Astrocyte (in vitro differentiated cells and primary cell): ENCODE results near the gene TCAIM. TPM values are rescaled to one million over a fixed set of nuclear protein-coding genes. Genes with fewer than 3 reads are reported as not detected.

Experiments used
- DNase-seq: peaks from one replicate; pipeline ENCODE4 v3.0.0-alpha.2; 2010; ENCODE audit warnings: low read depth
- FAIRE-seq: peaks from 2 replicates; lab custom pipeline; 2011; peaks lifted over from hg19 to GRCh38; lab: Jason Lieb, UNC
- H2AFZ ChIP-seq: 2 replicates; pipeline ENCODE4 v1.6.0; 2012; ENCODE audit warnings: low read depth, low read length, inconsistent platforms
- H3K27ac ChIP-seq: 2 replicates; pipeline ENCODE4 v1.5.1; 2011; ENCODE audit warnings: low read depth, low read length, inconsistent platforms
- H3K27me3 ChIP-seq: 2 replicates; pipeline ENCODE4 v1.6.0; 2011; ENCODE audit warnings: low read length, inconsistent platforms; ENCODE audit not compliant: insufficient read depth
- H3K36me3 ChIP-seq: 2 replicates; pipeline ENCODE4 v1.5.1; 2011; ENCODE audit warnings: low read length, inconsistent platforms; ENCODE audit not compliant: insufficient read depth
- H3K4me1 ChIP-seq: 2 replicates; pipeline ENCODE4 v1.5.1; 2011; ENCODE audit warnings: low read length, inconsistent platforms; ENCODE audit not compliant: insufficient read depth
- H3K4me2 ChIP-seq: 2 replicates; pipeline ENCODE4 v1.6.0; 2012; ENCODE audit warnings: low read length, inconsistent platforms
- H3K4me3 ChIP-seq: 2 replicates; pipeline ENCODE4 v1.5.1; 2011; ENCODE audit warnings: low read depth, mild to moderate bottlenecking, low read length, inconsistent platforms; ENCODE audit not compliant: insufficient read depth
- H3K79me2 ChIP-seq: 2 replicates; pipeline ENCODE4 v1.6.0; 2012; ENCODE audit warnings: mild to moderate bottlenecking, low read length, inconsistent platforms; ENCODE audit not compliant: insufficient read depth
- H3K9ac ChIP-seq: 2 replicates; pipeline ENCODE4 v1.6.0; 2012; ENCODE audit warnings: mild to moderate bottlenecking, low read length, inconsistent platforms
- H3K9me3 ChIP-seq: 2 replicates; pipeline ENCODE4 v1.5.1; 2012; ENCODE audit warnings: low read depth, mild to moderate bottlenecking, low read length, inconsistent platforms; ENCODE audit not compliant: insufficient read depth
- H4K20me1 ChIP-seq: 2 replicates; pipeline ENCODE4 v1.6.0; 2012; ENCODE audit warnings: low read length, inconsistent platforms; ENCODE audit not compliant: insufficient read depth
- H3K27ac Mint-ChIP-seq: one replicate; pipeline ENCODE4 v1.8.0; 2021; ENCODE audit warnings: mild to moderate bottlenecking, mixed read lengths; ENCODE audit not compliant: unreplicated experiment
- H3K27me3 Mint-ChIP-seq: one replicate; pipeline ENCODE4 v1.8.0; 2021; ENCODE audit warnings: low read depth, mixed read lengths; ENCODE audit not compliant: unreplicated experiment
- H3K36me3 Mint-ChIP-seq: one replicate; pipeline ENCODE4 v1.8.0; 2021; ENCODE audit warnings: low read depth, mixed read lengths; ENCODE audit not compliant: unreplicated experiment
- H3K4me1 Mint-ChIP-seq: one replicate; pipeline ENCODE4 v1.8.0; 2021; ENCODE audit warnings: low read depth, mixed read lengths; ENCODE audit not compliant: unreplicated experiment
- H3K4me3 Mint-ChIP-seq: one replicate; pipeline ENCODE4 v1.8.0; 2021; ENCODE audit warnings: mild to moderate bottlenecking, moderate library complexity, mixed read lengths; ENCODE audit not compliant: unreplicated experiment
- H3K9me3 Mint-ChIP-seq: one replicate; pipeline ENCODE4 v1.8.0; 2021; ENCODE audit warnings: mild to moderate bottlenecking, mixed read lengths; ENCODE audit not compliant: unreplicated experiment
- EZH2 ChIP-seq: IDR thresholded peaks from 2 replicates; pipeline ENCODE4 v1.6.1; 2012; ENCODE audit warnings: mild to moderate bottlenecking, low read length, inconsistent platforms; ENCODE audit not compliant: insufficient read depth
- total RNA-seq: library from RNA; stranded (reverse); gene quantifications from 2 replicates; pipeline ENCODE4 v1.2.1, GENCODE V29; 2021
- TF ChIP-seq, protein P1 (sequence below): IDR thresholded peaks from 2 replicates; pipeline ENCODE4 v1.5.1; 2011; ENCODE audit warnings: low read depth, mild to moderate bottlenecking, inconsistent platforms, low read length, moderate library complexity; ENCODE audit not compliant: insufficient read depth

Gene TCAIM
- total RNA-seq, 1 donor from 2014 or later, result 25.5 TPM

GRCh38 chr3:44414517-44415090 is 76.0 kb downstream of the TCAIM start:
- Histone ChIP-seq H3K36me3 (no peaks in the 10 kb centered on the region), H3K4me3 (no peak overlapping the region), H3K27me3 (no peaks in the 10 kb centered on the region), H2AFZ (no peak overlapping the region), H4K20me1 (no peaks in the 10 kb centered on the region), H3K4me1 (no peaks in the 10 kb centered on the region), H3K9me3 (no peaks in the 10 kb centered on the region), H3K4me2 (no peak overlapping the region), H3K27ac (no peak overlapping the region), H3K9ac (no peak overlapping the region), H3K79me2 (no peaks in the 10 kb centered on the region)
- Mint-ChIP-seq H3K9me3 (peaks cover 5% of the 10 kb centered on the region), H3K27me3 (peaks cover 11% of the 10 kb centered on the region), H3K36me3 (peaks cover 10% of the 10 kb centered on the region), H3K4me1 (no peaks in the 10 kb centered on the region), H3K27ac (no peak overlapping the region), H3K4me3 (no peak overlapping the region)
- DNase-seq (no peak), FAIRE-seq (no peak)
- TF ChIP-seq EZH2, result no peak
- TF ChIP-seq, protein P1, sequence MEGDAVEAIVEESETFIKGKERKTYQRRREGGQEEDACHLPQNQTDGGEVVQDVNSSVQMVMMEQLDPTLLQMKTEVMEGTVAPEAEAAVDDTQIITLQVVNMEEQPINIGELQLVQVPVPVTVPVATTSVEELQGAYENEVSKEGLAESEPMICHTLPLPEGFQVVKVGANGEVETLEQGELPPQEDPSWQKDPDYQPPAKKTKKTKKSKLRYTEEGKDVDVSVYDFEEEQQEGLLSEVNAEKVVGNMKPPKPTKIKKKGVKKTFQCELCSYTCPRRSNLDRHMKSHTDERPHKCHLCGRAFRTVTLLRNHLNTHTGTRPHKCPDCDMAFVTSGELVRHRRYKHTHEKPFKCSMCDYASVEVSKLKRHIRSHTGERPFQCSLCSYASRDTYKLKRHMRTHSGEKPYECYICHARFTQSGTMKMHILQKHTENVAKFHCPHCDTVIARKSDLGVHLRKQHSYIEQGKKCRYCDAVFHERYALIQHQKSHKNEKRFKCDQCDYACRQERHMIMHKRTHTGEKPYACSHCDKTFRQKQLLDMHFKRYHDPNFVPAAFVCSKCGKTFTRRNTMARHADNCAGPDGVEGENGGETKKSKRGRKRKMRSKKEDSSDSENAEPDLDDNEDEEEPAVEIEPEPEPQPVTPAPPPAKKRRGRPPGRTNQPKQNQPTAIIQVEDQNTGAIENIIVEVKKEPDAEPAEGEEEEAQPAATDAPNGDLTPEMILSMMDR, result no peak

DNA sequence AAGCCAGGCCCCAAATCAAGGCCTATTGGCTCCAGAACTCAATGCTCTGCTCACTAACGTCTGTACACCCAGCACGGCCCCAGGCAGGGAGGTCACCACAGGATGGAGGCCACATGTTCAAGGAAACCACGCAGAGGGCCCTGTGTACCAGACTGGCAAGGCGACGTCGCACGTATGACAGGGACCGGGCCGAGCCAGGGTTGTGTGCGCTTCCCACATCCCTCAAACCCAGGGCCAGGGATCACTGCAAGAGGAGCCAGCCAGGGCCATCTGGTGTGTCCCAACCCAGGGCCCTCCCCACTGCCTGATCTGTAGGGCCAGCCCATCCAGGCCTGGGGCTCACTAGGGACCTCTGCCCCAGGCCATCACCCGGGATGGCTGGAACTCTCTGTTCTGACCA is 76.9 kb downstream of the TCAIM start:
- DNase-seq (no peak), FAIRE-seq (no peak)
- no peaks in the 10 kb centered on the region for H4K20me1 ChIP-seq
- H3K4me2 ChIP-seq, result no peak overlapping the region
- H3K4me3 ChIP-seq, result no peak overlapping the region
- no peak for TF ChIP-seq EZH2
- TF ChIP-seq, protein P1, result no peak
- Mint-ChIP-seq H3K4me1 (no peaks in the 10 kb centered on the region), H3K36me3 (peaks cover 6% of the 10 kb centered on the region), H3K27ac (no peak overlapping the region), H3K27me3 (peaks cover 11% of the 10 kb centered on the region), H3K9me3 (peaks cover 5% of the 10 kb centered on the region), H3K4me3 (no peak overlapping the region)
- no peak overlapping the region for H2AFZ ChIP-seq
- H3K79me2 ChIP-seq, result no peaks in the 10 kb centered on the region
- H3K9me3 ChIP-seq, result no peaks in the 10 kb centered on the region
- no peaks in the 10 kb centered on the region for H3K27me3 ChIP-seq
- no peak overlapping the region for H3K9ac ChIP-seq
- no peaks in the 10 kb centered on the region for H3K36me3 ChIP-seq
- no peak overlapping the region for H3K27ac ChIP-seq
- H3K4me1 ChIP-seq, result no peaks in the 10 kb centered on the region
